HG02678 (cell line): ENCODE measurements around the gene SIRT7.

Experiments
- ATAC-seq: cut with Tn5 transposase; IDR thresholded peaks from one replicate; pipeline ENCODE4 v1.9.1; 2021; ENCODE audit warnings: mild to moderate bottlenecking, moderate library complexity; ENCODE audit not compliant: unreplicated experiment

SIRT7 gene

GRCh38 chr17:81921996-81922565, 4.1 kb upstream of the SIRT7 start:
- ATAC-seq, result no peak

- ATAC-seq, result no peak
Measured at GRCh38 chr17:81921537-81921862, 3.5 kb upstream of the SIRT7 start.

- no peak for ATAC-seq
Measured at GRCh38 chr17:81920612-81921536, 2.9 kb upstream of the SIRT7 start.

GRCh38 chr17:81918832-81919545, 1.0 kb upstream of the SIRT7 start:
- ATAC-seq, result no peak

- peak; percentile 11 for ATAC-seq
Measured at GRCh38 chr17:81918333-81918669, 325 bp upstream of the SIRT7 start.

- ATAC-seq, result no peak
Measured at GRCh38 chr17:81916234-81917001, 1.6 kb downstream of the SIRT7 start.

GRCh38 chr17:81915331-81915730, 2.6 kb downstream of the SIRT7 start:
- no peak for ATAC-seq

- ATAC-seq, result no peak
Measured at GRCh38 chr17:81914103-81914850, 3.7 kb downstream of the SIRT7 start.

GRCh38 chr17:81913394-81914102, 4.4 kb downstream of the SIRT7 start:
- ATAC-seq, result no peak

- no peak for ATAC-seq
Measured at GRCh38 chr17:81912441-81913309, 5.3 kb downstream of the SIRT7 start.

- no peak for ATAC-seq
Measured at GRCh38 chr17:81911969-81912368, 6.0 kb downstream of the SIRT7 start.

GRCh38 chr17:81911277-81911961, 6.6 kb downstream of the SIRT7 start, which contains the start of gene PCYT2:
PCYT2 (minus strand) TSS chr17:81911399; CDS start chr17:81911355, 44 bp downstream.
- peak; percentile 76 for ATAC-seq

GRCh38 chr17:81910840-81911276, 7.1 kb downstream of the SIRT7 start:
- peak; percentile 33 for ATAC-seq

GRCh38 chr17:81909966-81910839, 7.8 kb downstream of the SIRT7 start:
- ATAC-seq, result no peak

GRCh38 chr17:81909231-81909630, 8.7 kb downstream of the SIRT7 start:
- no peak for ATAC-seq

GRCh38 chr17:81908793-81909192, 9.2 kb downstream of the SIRT7 start:
- no peak for ATAC-seq
